ENCODE data around the gene UFSP2. TPM values are rescaled to one million over a fixed set of nuclear protein-coding genes. Genes with fewer than 3 reads are reported as not detected.

Gene UFSP2
- total RNA-seq, 3 donors from 2014 or later, result 19.3 to 32.9 (median 20.2) TPM

DNA sequence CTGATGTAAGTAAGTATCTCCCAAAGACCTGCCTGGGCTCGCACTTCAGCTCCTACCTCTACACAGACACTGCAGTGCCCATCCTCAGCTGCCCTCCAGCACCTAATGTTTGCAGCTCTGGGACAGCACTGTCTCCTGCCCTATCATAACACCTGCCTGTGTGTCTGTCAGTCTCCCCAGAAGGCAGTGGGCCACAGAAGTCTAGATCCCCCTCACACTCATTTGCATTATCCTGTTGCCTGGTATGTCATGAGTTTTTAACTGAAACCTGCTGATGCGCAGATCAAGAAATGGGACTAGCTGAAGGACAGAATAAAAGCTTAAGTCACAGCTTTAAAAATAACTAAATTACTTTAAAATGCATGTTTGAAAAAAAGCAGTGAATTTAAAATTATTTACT is 73.0 kb downstream of the UFSP2 start:
- H3K9me3 ChIP-seq, result no peaks in the 10 kb centered on the region
- intact Hi-C loops (cut with DNase I, micrococcal nuclease), result no loop called here
- H3K36me3 ChIP-seq (ENCODE audit: low read depth), result no peaks in the 10 kb centered on the region
- ATAC-seq (no peak), DNase-seq (no peak)
- H3K4me1 ChIP-seq (ENCODE audit: low read depth), result no peaks in the 10 kb centered on the region
- H3K4me3 ChIP-seq, result no peak overlapping the region
- TF ChIP-seq, protein P1, sequence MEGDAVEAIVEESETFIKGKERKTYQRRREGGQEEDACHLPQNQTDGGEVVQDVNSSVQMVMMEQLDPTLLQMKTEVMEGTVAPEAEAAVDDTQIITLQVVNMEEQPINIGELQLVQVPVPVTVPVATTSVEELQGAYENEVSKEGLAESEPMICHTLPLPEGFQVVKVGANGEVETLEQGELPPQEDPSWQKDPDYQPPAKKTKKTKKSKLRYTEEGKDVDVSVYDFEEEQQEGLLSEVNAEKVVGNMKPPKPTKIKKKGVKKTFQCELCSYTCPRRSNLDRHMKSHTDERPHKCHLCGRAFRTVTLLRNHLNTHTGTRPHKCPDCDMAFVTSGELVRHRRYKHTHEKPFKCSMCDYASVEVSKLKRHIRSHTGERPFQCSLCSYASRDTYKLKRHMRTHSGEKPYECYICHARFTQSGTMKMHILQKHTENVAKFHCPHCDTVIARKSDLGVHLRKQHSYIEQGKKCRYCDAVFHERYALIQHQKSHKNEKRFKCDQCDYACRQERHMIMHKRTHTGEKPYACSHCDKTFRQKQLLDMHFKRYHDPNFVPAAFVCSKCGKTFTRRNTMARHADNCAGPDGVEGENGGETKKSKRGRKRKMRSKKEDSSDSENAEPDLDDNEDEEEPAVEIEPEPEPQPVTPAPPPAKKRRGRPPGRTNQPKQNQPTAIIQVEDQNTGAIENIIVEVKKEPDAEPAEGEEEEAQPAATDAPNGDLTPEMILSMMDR (IDR thresholded peaks at IDR 0.05), result no peak

- TF ChIP-seq, protein P1 (IDR thresholded peaks at IDR 0.05), result no peak
- intact Hi-C loops (cut with DNase I, micrococcal nuclease), result no loop called here
- Histone ChIP-seq H3K4me3 (no peak overlapping the region), H3K9me3 (no peaks in the 10 kb centered on the region), H3K36me3 (ENCODE audit: low read depth) (no peaks in the 10 kb centered on the region), H3K4me1 (ENCODE audit: low read depth) (no peaks in the 10 kb centered on the region)
- DNase-seq (no peak), ATAC-seq (no peak)
Observed at GRCh38 chr4:185352202-185352601, 73.6 kb downstream of the UFSP2 start.

DNA sequence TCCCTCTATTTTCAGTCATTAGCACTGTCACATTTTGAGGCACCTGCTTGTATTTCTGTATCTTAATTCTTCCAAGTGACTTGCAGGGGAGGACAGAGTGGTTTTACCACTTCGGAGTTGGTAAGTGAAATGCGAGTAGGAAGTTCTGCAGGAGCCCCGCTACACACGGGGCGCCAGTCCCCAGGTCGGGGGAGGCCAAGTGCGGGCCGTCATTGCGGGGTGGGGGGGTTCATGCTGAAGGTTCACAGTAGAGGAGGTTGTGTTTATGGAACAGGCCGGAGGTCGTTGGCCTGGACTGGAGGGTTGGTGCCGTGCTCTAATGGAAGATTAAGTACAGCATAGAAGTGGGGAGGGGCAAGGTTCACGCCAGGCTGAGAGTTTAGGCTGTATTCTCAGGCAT is 74.1 kb downstream of the UFSP2 start:
- DNase-seq, result no peak
- no peak for ATAC-seq
- TF ChIP-seq, protein P1 (IDR thresholded peaks at IDR 0.05), result no peak
- H3K4me3 ChIP-seq, result no peak overlapping the region
- intact Hi-C loops (cut with DNase I, micrococcal nuclease), result no loop called here
- no peaks in the 10 kb centered on the region for H3K9me3 ChIP-seq
- H3K4me1 ChIP-seq (ENCODE audit: low read depth), result no peaks in the 10 kb centered on the region
- H3K36me3 ChIP-seq (ENCODE audit: low read depth), result no peaks in the 10 kb centered on the region

Other genes with a start within 250 kb of the UFSP2 start
- gene CFAP97, start 222.0 kb downstream of the UFSP2 start, total RNA-seq, result 10 to 100 TPM; 12.4 to 44.3 (median 16.6) TPM
- 10 to 100 TPM; 10.8 to 29.7 (median 16.8) TPM for gene SNX25, start 216.4 kb downstream of the UFSP2 start, total RNA-seq
- gene LRP2BP, start 30.0 kb downstream of the UFSP2 start, total RNA-seq, result 1 to 10 TPM in 1 of 3 donors, under 1 TPM in 2; 0.35 to 1.3 (median 0.41) TPM
- 10 to 100 TPM in 1 of 3 donors, 1 to 10 TPM in 2; 7.6 to 14.2 (median 9.7) TPM for gene ANKRD37, start 29.1 kb downstream of the UFSP2 start, total RNA-seq
- 1 to 10 TPM in 2 of 3 donors, under 1 TPM in 1; 0.69 to 5.4 (median 1.8) TPM for gene CCDC110, start 45.8 kb upstream of the UFSP2 start, total RNA-seq
- gene PDLIM3, start 109.5 kb upstream of the UFSP2 start, total RNA-seq, result 100 to 1,000 TPM in 1 of 3 donors, 10 to 100 TPM in 1, 1 to 10 TPM in 1; 8.9 to 193 (median 16.5) TPM